Measurements from ENCODE around the gene GDF3. TPM values are rescaled to one million over a fixed set of nuclear protein-coding genes. Genes with fewer than 3 reads are reported as not detected.
A peak's percentile ranks its signal among the peaks of the same experiment; 100 is the strongest.
"Not testable (repeated sequence)": the region's sequence is repeated elsewhere in the genome, so short reads cannot be mapped to it uniquely, and the experiment has no call there.

GDF3 gene
- total and polyA plus RNA-seq, 2 of the 13 experiments (the other 11 are each of a cell fraction or from before 2014, with no cell fraction given), result not detected

- FAIRE-seq; in situ Hi-C loops (cut with HindIII; ENCODE audit: extremely low pct_ligation_motif_present, low pct_unique_long_range_greater_than_20kb); H3K27ac ChIP-seq (ENCODE audit: extremely low read length, insufficient read depth, low read length); CTCF ChIA-PET (ENCODE audit: low intra/inter-chr PET ratio, low total read pairs); ATAC-seq; H3K4me3 ChIP-seq (replicated peaks in 1 of 3; ENCODE audit: insufficient read depth in 1 of 3, low read depth in 2 of 3, low read length in 3 of 3); H2AFZ ChIP-seq (ENCODE audit: low read length); H3K36me3 ChIP-seq (replicated peaks in 1 of 2; ENCODE audit: control insufficient read depth in 1 of 2, insufficient read depth in 2 of 2, low read length in 2 of 2); DNase-seq (ENCODE audit: low spot score); H3K27me3 ChIP-seq (ENCODE audit: control insufficient read depth in 1 of 2, insufficient read depth in 2 of 2, low read length in 2 of 2); BruUV-seq (replicated peaks); H3K4me2 ChIP-seq (ENCODE audit: low read depth, low read length); intact Hi-C loops (cut with micrococcal nuclease; ENCODE audit: unreplicated experiment); H3K9me3 ChIP-seq (ENCODE audit: low read length); POLR2A ChIA-PET; H3K9ac ChIP-seq (ENCODE audit: insufficient read depth, low read depth, low read length); H4K20me1 ChIP-seq (ENCODE audit: insufficient read depth, low read length); H3K79me2 ChIP-seq (ENCODE audit: insufficient read depth, low read length): not testable (repeated sequence)
- H3K4me1 ChIP-seq (ENCODE audit: insufficient read depth, low read length), result peaks cover 26% of the 10 kb centered on the region
- 87% methylated on average over 33 of the region's 40 CpGs for WGBS (ENCODE audit: low lambda C conversion rate)
- TF ChIP-seq NFYB (CRISPR knock-in tag; IDR thresholded peaks at IDR 0.05), result peak; percentile 10; the same call in 1 of the 2 replicates
Measured at GRCh38 chr12:7640123-7640995, 55.2 kb downstream of the GDF3 start.

Other genes starting within 250 kb of the GDF3 start
- gene CD163, start 192.0 kb downstream of the GDF3 start, total RNA-seq (2016; rRNA removed; fragmentation: Illumina TruSeq; extraction: Trizol), result not detected in 2 replicates
- gene CD163, start 192.0 kb downstream of the GDF3 start, polyA plus RNA-seq (2011; rRNA removed), result not detected in 2 replicates
- not detected in 2 replicates for gene APOBEC1, start 29.9 kb downstream of the GDF3 start, total RNA-seq (2016; rRNA removed; fragmentation: Illumina TruSeq; extraction: Trizol)
- gene APOBEC1, start 29.9 kb downstream of the GDF3 start, polyA plus RNA-seq (2011; rRNA removed), result not detected in 2 replicates
- not detected in 2 replicates for gene DPPA3, start 15.7 kb upstream of the GDF3 start, total RNA-seq (2016; rRNA removed; fragmentation: Illumina TruSeq; extraction: Trizol)
- not detected in 2 replicates for gene DPPA3, start 15.7 kb upstream of the GDF3 start, polyA plus RNA-seq (2011; rRNA removed)
- not detected in 2 replicates for gene CLEC4C, start 51.6 kb upstream of the GDF3 start, total RNA-seq (2016; rRNA removed; fragmentation: Illumina TruSeq; extraction: Trizol)
- not detected in 2 replicates for gene CLEC4C, start 51.6 kb upstream of the GDF3 start, polyA plus RNA-seq (2011; rRNA removed)
- not detected in 2 replicates for gene NANOGNB, start 69.4 kb upstream of the GDF3 start, total RNA-seq (2016; rRNA removed; fragmentation: Illumina TruSeq; extraction: Trizol)
- not detected in 2 replicates for gene NANOGNB, start 69.4 kb upstream of the GDF3 start, polyA plus RNA-seq (2011; rRNA removed)
- 0.24 TPM in 1 of 2 replicates, not detected in the other for gene NANOG, start 93.6 kb upstream of the GDF3 start, total RNA-seq (2016; rRNA removed; fragmentation: Illumina TruSeq; extraction: Trizol)
- 0.04 and 0.30 TPM in 2 replicates for gene NANOG, start 93.6 kb upstream of the GDF3 start, polyA plus RNA-seq (2011; rRNA removed)
- gene SLC2A14, start 177.1 kb upstream of the GDF3 start, total RNA-seq (2016; rRNA removed; fragmentation: Illumina TruSeq; extraction: Trizol), result 6.6 and 7.7 TPM in 2 replicates
- 30.5 and 39.0 TPM in 2 replicates for gene SLC2A14, start 177.1 kb upstream of the GDF3 start, polyA plus RNA-seq (2011; rRNA removed)
- gene SLC2A3, start 240.4 kb upstream of the GDF3 start, total RNA-seq (2016; rRNA removed; fragmentation: Illumina TruSeq; extraction: Trizol), result 22.6 and 39.3 TPM in 2 replicates
- gene SLC2A3, start 240.4 kb upstream of the GDF3 start, polyA plus RNA-seq (2011; rRNA removed), result 282 and 580 TPM in 2 replicates

Measured in HepG2 (cell line).